Neuronal stem cell (in vitro differentiated cells): Measurements from ENCODE around the gene ZNF319.

Experiments used
- DNase-seq: peaks from one replicate; pipeline ENCODE4 v3.0.0-alpha.2; 2013; ENCODE audit warnings: low spot score
- H2AFZ ChIP-seq: one replicate; pipeline ENCODE4 v1.6.1; 2013; ENCODE audit warnings: mild to moderate bottlenecking, low read length, inconsistent platforms
- H2AK5ac ChIP-seq: 2 replicates; pipeline ENCODE4 v1.6.1; 2013; ENCODE audit warnings: low read depth, mild to moderate bottlenecking, inconsistent platforms, low read length, moderate library complexity, mixed read lengths
- H2BK120ac ChIP-seq: 2 replicates; pipeline ENCODE4 v1.6.1; 2013; ENCODE audit warnings: low read depth, mild to moderate bottlenecking, inconsistent platforms, low read length, moderate library complexity, mixed read lengths
- H2BK12ac ChIP-seq: one replicate; pipeline ENCODE4 v1.6.1; 2013; ENCODE audit warnings: low read length, inconsistent platforms
- H2BK15ac ChIP-seq: 2 replicates; pipeline ENCODE4 v1.6.1; 2013; ENCODE audit warnings: mild to moderate bottlenecking, low read length, inconsistent platforms, mixed read lengths
- H2BK5ac ChIP-seq: one replicate; pipeline ENCODE4 v1.6.1; 2013; ENCODE audit warnings: inconsistent platforms, mild to moderate bottlenecking, low read length, moderate library complexity
- H3K14ac ChIP-seq: one replicate; pipeline ENCODE4 v1.6.1; 2013; ENCODE audit warnings: low read length, inconsistent platforms
- H3K18ac ChIP-seq: 2 replicates; pipeline ENCODE4 v1.6.1; 2013; ENCODE audit warnings: low read length, inconsistent platforms
- H3K23ac ChIP-seq: 2 replicates; pipeline ENCODE4 v1.6.1; 2013; ENCODE audit warnings: low read depth, mild to moderate bottlenecking, mixed read lengths, low read length, inconsistent platforms; ENCODE audit not compliant: poor library complexity
- H3K27ac ChIP-seq: replicated peaks from 3 replicates; pipeline ENCODE4 v1.5.1; 2013; ENCODE audit warnings: low read length, inconsistent platforms
- H3K27me3 ChIP-seq, 3 experiments: 2 replicates each; pipeline ENCODE4 v1.6.1; 2013; ENCODE audit warnings: low read length in 3 of 3, mild to moderate bottlenecking in 2 of 3, inconsistent platforms in 1 of 3, low read depth in 1 of 3, mixed read lengths in 1 of 3, moderate library complexity in 1 of 3; ENCODE audit not compliant: control insufficient read depth in 3 of 3, insufficient read depth in 3 of 3
- H3K36me3 ChIP-seq, 2 donors: replicated peaks in 1 of 2; 2 replicates each; pipeline ENCODE4 v1.6.1; 2013; ENCODE audit warnings: low read length in 2 of 2; ENCODE audit not compliant: control insufficient read depth in 2 of 2, insufficient read depth in 2 of 2
- H3K4ac ChIP-seq: 2 replicates; pipeline ENCODE4 v1.6.1; 2013; ENCODE audit warnings: inconsistent platforms, mild to moderate bottlenecking, low read length, moderate library complexity
- H3K4me1 ChIP-seq, 2 donors: 1 replicate in 1 of 2; 2 replicates in 1 of 2; pipeline ENCODE4 v1.6.1; 2013; ENCODE audit warnings: low read length in 2 of 2, low read depth in 1 of 2; ENCODE audit not compliant: control insufficient read depth in 2 of 2, insufficient read depth in 1 of 2
- H3K4me2 ChIP-seq: one replicate; pipeline ENCODE4 v1.6.1; 2013; ENCODE audit warnings: mild to moderate bottlenecking, low read length, inconsistent platforms; ENCODE audit not compliant: insufficient read depth, poor library complexity, severe bottlenecking
- H3K4me3 ChIP-seq, 2 donors: 2 replicates each; pipeline ENCODE4 v1.5.1; 2013; ENCODE audit warnings: low read length in 2 of 2, mild to moderate bottlenecking in 2 of 2, inconsistent platforms in 1 of 2, moderate library complexity in 1 of 2
- H3K79me1 ChIP-seq: one replicate; pipeline ENCODE4 v1.6.1; 2013; ENCODE audit warnings: low read depth, mild to moderate bottlenecking, inconsistent platforms, low read length, moderate library complexity
- H3K9ac ChIP-seq: one replicate; pipeline ENCODE4 v1.6.1; 2013; ENCODE audit warnings: mild to moderate bottlenecking, low read depth, low read length, inconsistent platforms; ENCODE audit not compliant: poor library complexity
- H3K9me3 ChIP-seq, 2 donors: replicated peaks in 1 of 2; 2 replicates each; pipeline versions ENCODE3 to v1.6.1; 2013; ENCODE audit warnings: low read length in 2 of 2, mild to moderate bottlenecking in 2 of 2, inconsistent platforms in 1 of 2, low read depth in 1 of 2, mixed read lengths in 1 of 2, moderate library complexity in 1 of 2; ENCODE audit not compliant: control insufficient read depth in 2 of 2, insufficient read depth in 1 of 2
- H4K8ac ChIP-seq: one replicate; pipeline ENCODE4 v1.6.1; 2013; ENCODE audit warnings: low read depth, mild to moderate bottlenecking, inconsistent platforms, low read length, moderate library complexity
- H4K91ac ChIP-seq: one replicate; pipeline ENCODE4 v1.6.1; 2013; ENCODE audit warnings: low read length, low read depth, mild to moderate bottlenecking, inconsistent platforms; ENCODE audit not compliant: poor library complexity
- WGBS, 2 donors: extraction: QIAGEN DNeasy Blood & Tissue Kit; methylation state at CpG; one replicate each; pipeline ENCODE4 v1.1.7; 2013; ENCODE audit warnings: missing lambda C conversion rate in 2 of 2, mixed read lengths in 1 of 2; ENCODE audit not compliant: insufficient read length in 2 of 2, insufficient replicate concordance in 1 of 2; ENCODE audit errors: extremely low coverage in 2 of 2; 5-methylcytosine and 5-hydroxymethylcytosine counted together

The ZNF319 gene

GRCh38 chr16:58035356-58036170 lies 35.1 kb upstream of the ZNF319 start:
- Histone ChIP-seq H3K9me3 (no peaks in the 10 kb centered on the region), H2AFZ (no peak overlapping the region), H3K27me3 (no peaks in the 10 kb centered on the region), H3K79me1 (peaks cover 10% of the 10 kb centered on the region), H2BK15ac (no peak overlapping the region), H3K23ac (peak overlapping the region; percentile 12), H2BK120ac (no peak overlapping the region), H4K91ac (no peak overlapping the region), H3K4me2 (no peak overlapping the region), H2AK5ac (no peak overlapping the region), H3K27ac (no peak overlapping the region), H3K18ac (peak overlapping the region; percentile 87), H3K4me3 (no peak overlapping the region), H4K8ac (no peak overlapping the region), H3K14ac (peak overlapping the region; percentile 47), H3K9ac (no peak overlapping the region), H3K4me1 (peaks cover 3 to 4% of the 10 kb centered on the region in 2 donors), H3K36me3 (peaks cover 4 to 16% of the 10 kb centered on the region in 2 donors), H2BK5ac (no peak overlapping the region), H3K4ac (no peak overlapping the region), H2BK12ac (no peak overlapping the region)
- no CpG with 5 or more reads among the region's 14 CpGs for WGBS, 2 donors
- DNase-seq, result no peak

GRCh38 chr16:58034774-58035173 lies 34.3 kb upstream of the ZNF319 start:
- Histone ChIP-seq H2BK15ac (no peak overlapping the region), H4K91ac (no peak overlapping the region), H3K27me3 (no peaks in the 10 kb centered on the region), H2BK12ac (no peak overlapping the region), H3K4ac (no peak overlapping the region), H3K27ac (no peak overlapping the region), H2AK5ac (no peak overlapping the region), H3K14ac (no peak overlapping the region), H3K23ac (no peak overlapping the region), H3K18ac (no peak overlapping the region), H3K4me2 (no peak overlapping the region), H3K9ac (no peak overlapping the region), H4K8ac (no peak overlapping the region), H3K9me3 (no peaks in the 10 kb centered on the region), H3K4me3 (no peak overlapping the region), H3K79me1 (peaks cover 10% of the 10 kb centered on the region), H3K36me3 (peaks cover 0 to 12% of the 10 kb centered on the region in 2 donors), H2BK5ac (no peak overlapping the region), H3K4me1 (peaks cover 3 to 5% of the 10 kb centered on the region in 2 donors), H2AFZ (no peak overlapping the region), H2BK120ac (no peak overlapping the region)
- no CpG with 5 or more reads among the region's 11 CpGs for WGBS, 2 donors
- no peak for DNase-seq

GRCh38 chr16:58034128-58034685 lies 33.7 kb upstream of the ZNF319 start:
- H3K9ac ChIP-seq, result no peak overlapping the region
- DNase-seq, result no peak
- no peak overlapping the region for H3K14ac ChIP-seq

GRCh38 chr16:58032710-58033293 lies 32.3 kb upstream of the ZNF319 start:
- Histone ChIP-seq H3K36me3 (peaks cover 0 to 3% of the 10 kb centered on the region in 2 donors), H3K9me3 (no peaks in the 10 kb centered on the region), H3K18ac (peak overlapping the region; percentile 86), H3K9ac (peak overlapping the region; percentile 74), H2BK120ac (peak overlapping the region; percentile 32), H2BK15ac (no peak overlapping the region), H2AFZ (peak overlapping the region; percentile 18), H3K4me3 (no peak overlapping the region), H3K14ac (no peak overlapping the region), H4K8ac (no peak overlapping the region), H2BK5ac (peak overlapping the region; percentile 22), H3K4ac (no peak overlapping the region), H2BK12ac (no peak overlapping the region), H4K91ac (peak overlapping the region; percentile 44), H3K4me1 (peaks cover 3 to 14% of the 10 kb centered on the region in 2 donors), H3K27ac (no peak overlapping the region), H3K4me2 (no peak overlapping the region), H3K79me1 (peaks cover 7% of the 10 kb centered on the region), H2AK5ac (peak overlapping the region; percentile 79), H3K23ac (peak overlapping the region; percentile 28), H3K27me3 (peaks cover 0 to 1% (median 0%) of the 10 kb centered on the region in 3 experiments)
- no peak for DNase-seq
- WGBS, 2 donors, result no CpG with 5 or more reads among the region's 15 CpGs

More at GRCh38 chr16:58034128-58034685, 33.7 kb upstream of the ZNF319 start:
- H3K4me2 ChIP-seq, result no peak overlapping the region
- no peak overlapping the region for H2BK120ac ChIP-seq
- no peak overlapping the region for H2AFZ ChIP-seq
- H3K23ac ChIP-seq, result no peak overlapping the region
- H3K18ac ChIP-seq, result no peak overlapping the region
- WGBS, 2 donors, result no CpG with 5 or more reads among the region's 14 CpGs
- H2AK5ac ChIP-seq, result peak overlapping the region; percentile 22
- H3K9me3 ChIP-seq, result no peaks in the 10 kb centered on the region
- H3K27ac ChIP-seq, result no peak overlapping the region
- no peak overlapping the region for H2BK15ac ChIP-seq
- no peak overlapping the region for H2BK12ac ChIP-seq
- no peak overlapping the region for H2BK5ac ChIP-seq
- H3K79me1 ChIP-seq, result peaks cover 8% of the 10 kb centered on the region
- H3K36me3 ChIP-seq, result peaks cover 0 to 12% of the 10 kb centered on the region in 2 donors
- no peak overlapping the region for H3K4ac ChIP-seq
- peaks cover 3 to 10% of the 10 kb centered on the region in 2 donors for H3K4me1 ChIP-seq
- H4K8ac ChIP-seq, result no peak overlapping the region
- H3K27me3 ChIP-seq, result peaks cover 0 to 1% (median 0%) of the 10 kb centered on the region in 3 experiments
- no peak overlapping the region for H3K4me3 ChIP-seq
- H4K91ac ChIP-seq, result no peak overlapping the region
